Neural crest cell (in vitro differentiated cells): Measurements from ENCODE around the gene VPS26C. TPM values are rescaled to one million over a fixed set of nuclear protein-coding genes. Genes with fewer than 3 reads are reported as not detected.

ENCODE experiments used
- DNase-seq: peaks from one replicate; pipeline ENCODE4 v3.0.0; 2021; ENCODE audit warnings: low read depth, mixed read lengths, low spot score
- H3K27ac Mint-ChIP-seq: one replicate; pipeline ENCODE4 v1.8.0; 2021; ENCODE audit warnings: mild to moderate bottlenecking, mixed read lengths; ENCODE audit not compliant: unreplicated experiment
- H3K27me3 Mint-ChIP-seq: 2 replicates; pipeline ENCODE4 v1.8.0; 2021; ENCODE audit warnings: low read depth, mild to moderate bottlenecking, mixed read lengths
- H3K36me3 Mint-ChIP-seq: 2 replicates; pipeline ENCODE4 v1.8.0; 2021; ENCODE audit warnings: low read depth, mild to moderate bottlenecking, mixed read lengths
- H3K4me1 Mint-ChIP-seq: 2 replicates; pipeline ENCODE4 v1.8.0; 2021; ENCODE audit warnings: mixed read lengths
- H3K4me3 Mint-ChIP-seq: one replicate; pipeline ENCODE4 v1.8.0; 2021; ENCODE audit warnings: mild to moderate bottlenecking, mixed read lengths
- H3K9me3 Mint-ChIP-seq: 2 replicates; pipeline ENCODE4 v1.8.0; 2021; ENCODE audit warnings: mixed read lengths
- total RNA-seq: library from RNA; stranded (reverse); gene quantifications from 2 replicates; pipeline ENCODE4 v1.2.1, GENCODE V29; 2021
- TF ChIP-seq, protein P1 (sequence below): fragments of 200-600 bp; sonication (generic); conservative IDR thresholded peaks from 2 replicates; pipeline ENCODE4 v1.5.0; 2021; ENCODE audit warnings: antibody characterized with exemption, mild to moderate bottlenecking

The VPS26C gene
- total RNA-seq, 1 donor from 2014 or later, result 41.1 TPM

DNA sequence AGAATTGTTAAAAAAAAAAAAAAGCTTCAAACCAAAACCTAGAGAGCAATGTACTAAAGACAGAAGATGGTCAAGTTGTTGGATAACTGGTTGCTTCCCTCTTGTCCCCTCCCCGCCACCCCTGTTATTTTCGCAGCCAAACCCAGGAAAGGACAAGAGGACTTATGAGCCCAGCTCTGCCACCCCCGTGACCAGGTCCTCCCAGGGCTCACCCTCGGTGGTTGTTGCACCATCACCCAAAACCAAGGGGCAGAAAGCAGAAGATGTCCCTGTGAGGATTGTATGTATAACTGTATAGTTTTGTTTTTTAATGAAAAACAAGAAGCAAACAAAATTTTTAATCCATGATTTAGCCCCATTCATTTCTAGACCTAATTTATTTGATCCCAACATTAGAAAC is 69.4 kb downstream of the VPS26C start:
- Mint-ChIP-seq H3K4me3 (no peak overlapping the region), H3K4me1 (peaks cover 43% of the 10 kb centered on the region), H3K27me3 (no peaks in the 10 kb centered on the region), H3K27ac (no peak overlapping the region), H3K9me3 (no peaks in the 10 kb centered on the region), H3K36me3 (peaks cover 38% of the 10 kb centered on the region)
- DNase-seq, result no peak
- TF ChIP-seq, protein P1, sequence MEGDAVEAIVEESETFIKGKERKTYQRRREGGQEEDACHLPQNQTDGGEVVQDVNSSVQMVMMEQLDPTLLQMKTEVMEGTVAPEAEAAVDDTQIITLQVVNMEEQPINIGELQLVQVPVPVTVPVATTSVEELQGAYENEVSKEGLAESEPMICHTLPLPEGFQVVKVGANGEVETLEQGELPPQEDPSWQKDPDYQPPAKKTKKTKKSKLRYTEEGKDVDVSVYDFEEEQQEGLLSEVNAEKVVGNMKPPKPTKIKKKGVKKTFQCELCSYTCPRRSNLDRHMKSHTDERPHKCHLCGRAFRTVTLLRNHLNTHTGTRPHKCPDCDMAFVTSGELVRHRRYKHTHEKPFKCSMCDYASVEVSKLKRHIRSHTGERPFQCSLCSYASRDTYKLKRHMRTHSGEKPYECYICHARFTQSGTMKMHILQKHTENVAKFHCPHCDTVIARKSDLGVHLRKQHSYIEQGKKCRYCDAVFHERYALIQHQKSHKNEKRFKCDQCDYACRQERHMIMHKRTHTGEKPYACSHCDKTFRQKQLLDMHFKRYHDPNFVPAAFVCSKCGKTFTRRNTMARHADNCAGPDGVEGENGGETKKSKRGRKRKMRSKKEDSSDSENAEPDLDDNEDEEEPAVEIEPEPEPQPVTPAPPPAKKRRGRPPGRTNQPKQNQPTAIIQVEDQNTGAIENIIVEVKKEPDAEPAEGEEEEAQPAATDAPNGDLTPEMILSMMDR, result no peak

- H3K27ac Mint-ChIP-seq, result no peak overlapping the region
- H3K4me3 Mint-ChIP-seq, result no peak overlapping the region
- H3K4me1 Mint-ChIP-seq, result peaks cover 37% of the 10 kb centered on the region
- TF ChIP-seq, protein P1, result no peak
- no peaks in the 10 kb centered on the region for H3K27me3 Mint-ChIP-seq
- H3K9me3 Mint-ChIP-seq, result no peaks in the 10 kb centered on the region
- DNase-seq, result no peak
- peaks cover 36% of the 10 kb centered on the region for H3K36me3 Mint-ChIP-seq
These were observed 70.3 kb downstream of the VPS26C start for GRCh38 chr21:37196847-37197246.

DNA sequence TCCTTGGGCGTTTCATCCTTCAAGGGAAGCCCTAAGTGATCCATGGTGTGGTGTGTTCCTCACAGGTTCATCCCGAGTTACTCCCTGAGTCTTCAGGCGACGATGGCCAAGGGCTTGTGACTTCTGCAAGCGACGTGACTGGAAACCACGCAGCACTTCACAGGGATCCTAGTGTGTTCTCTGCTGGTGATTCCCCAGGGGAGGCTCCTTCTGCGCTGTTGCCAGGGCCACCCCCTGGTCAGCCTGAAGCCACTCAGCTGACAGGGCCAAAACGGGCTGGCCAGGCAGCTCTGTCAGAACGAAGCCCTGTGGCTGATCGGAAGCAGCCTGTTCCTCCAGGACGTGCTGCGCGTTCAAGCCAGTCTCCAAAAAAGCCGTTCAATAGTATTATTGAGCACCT is 71.5 kb downstream of the VPS26C start:
- H3K4me3 Mint-ChIP-seq, result no peak overlapping the region
- TF ChIP-seq, protein P1, result no peak
- H3K27me3 Mint-ChIP-seq, result no peaks in the 10 kb centered on the region
- peaks cover 40% of the 10 kb centered on the region for H3K36me3 Mint-ChIP-seq
- no peak overlapping the region for H3K27ac Mint-ChIP-seq
- no peak for DNase-seq
- H3K4me1 Mint-ChIP-seq, result peaks cover 29% of the 10 kb centered on the region
- no peaks in the 10 kb centered on the region for H3K9me3 Mint-ChIP-seq

- TF ChIP-seq, protein P1, result no peak
- DNase-seq, result no peak
- Mint-ChIP-seq H3K27me3 (no peaks in the 10 kb centered on the region), H3K4me3 (no peak overlapping the region), H3K36me3 (peaks cover 40% of the 10 kb centered on the region), H3K9me3 (no peaks in the 10 kb centered on the region), H3K27ac (no peak overlapping the region), H3K4me1 (peaks cover 24% of the 10 kb centered on the region)
These were observed 72.1 kb downstream of the VPS26C start for GRCh38 chr21:37195059-37195458.

DNA sequence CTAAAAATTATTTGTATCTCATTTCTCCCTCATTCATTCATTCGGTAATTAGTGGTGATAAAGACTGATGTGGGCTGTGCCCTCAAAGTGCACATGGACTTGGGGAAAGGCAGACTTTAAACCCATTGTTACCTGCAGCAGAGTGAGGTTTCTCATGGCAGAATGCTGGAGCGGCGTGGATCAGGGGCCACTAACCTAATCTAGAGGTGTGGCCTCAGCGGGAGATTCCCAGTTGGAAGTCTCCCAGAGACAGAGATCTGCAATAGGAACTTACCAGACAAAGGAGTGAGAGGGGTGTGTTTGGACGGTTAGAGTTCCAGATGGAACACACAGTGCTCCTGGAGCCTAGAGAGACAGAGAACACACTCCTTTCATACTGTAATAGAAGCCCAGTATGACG is 73.5 kb downstream of the VPS26C start:
- no peak overlapping the region for H3K4me3 Mint-ChIP-seq
- peaks cover 12% of the 10 kb centered on the region for H3K4me1 Mint-ChIP-seq
- TF ChIP-seq, protein P1, result no peak
- no peaks in the 10 kb centered on the region for H3K27me3 Mint-ChIP-seq
- peak overlapping the region; percentile 40 for H3K27ac Mint-ChIP-seq
- H3K36me3 Mint-ChIP-seq, result peaks cover 38% of the 10 kb centered on the region
- DNase-seq, result no peak
- no peaks in the 10 kb centered on the region for H3K9me3 Mint-ChIP-seq

DNA sequence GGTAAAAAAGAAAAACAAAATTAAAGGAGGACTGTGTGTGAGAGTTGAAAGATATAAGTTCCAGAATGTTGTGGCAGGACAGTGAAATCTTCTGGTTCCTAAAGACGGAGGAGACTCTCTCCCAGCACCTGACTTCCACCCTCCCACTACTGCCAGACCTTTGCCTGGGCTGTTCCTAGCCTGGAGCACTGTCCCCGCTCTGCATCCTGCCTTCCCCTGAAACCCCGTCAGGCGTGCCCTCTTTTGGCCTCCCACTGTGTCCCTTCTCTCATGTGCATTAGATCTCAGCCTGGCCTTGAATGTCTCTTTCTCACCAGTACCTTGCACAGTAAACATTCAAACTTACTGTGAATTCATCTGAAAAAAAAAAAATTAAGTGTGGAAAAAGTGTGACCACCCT is 74.1 kb downstream of the VPS26C start:
- no peak overlapping the region for H3K4me3 Mint-ChIP-seq
- TF ChIP-seq, protein P1, result no peak
- H3K4me1 Mint-ChIP-seq, result peaks cover 8% of the 10 kb centered on the region
- H3K27ac Mint-ChIP-seq, result no peak overlapping the region
- no peaks in the 10 kb centered on the region for H3K9me3 Mint-ChIP-seq
- H3K36me3 Mint-ChIP-seq, result peaks cover 37% of the 10 kb centered on the region
- no peaks in the 10 kb centered on the region for H3K27me3 Mint-ChIP-seq
- no peak for DNase-seq
